ENCODE data around the gene PCNX3. TPM values are rescaled to one million over a fixed set of nuclear protein-coding genes. Genes with fewer than 3 reads are reported as not detected.

PCNX3 gene
- total and polyA plus RNA-seq, 2 of the 13 experiments (the other 11 are each of a cell fraction or from before 2014, with no cell fraction given): 16.2 to 23.0 TPM

DNA sequence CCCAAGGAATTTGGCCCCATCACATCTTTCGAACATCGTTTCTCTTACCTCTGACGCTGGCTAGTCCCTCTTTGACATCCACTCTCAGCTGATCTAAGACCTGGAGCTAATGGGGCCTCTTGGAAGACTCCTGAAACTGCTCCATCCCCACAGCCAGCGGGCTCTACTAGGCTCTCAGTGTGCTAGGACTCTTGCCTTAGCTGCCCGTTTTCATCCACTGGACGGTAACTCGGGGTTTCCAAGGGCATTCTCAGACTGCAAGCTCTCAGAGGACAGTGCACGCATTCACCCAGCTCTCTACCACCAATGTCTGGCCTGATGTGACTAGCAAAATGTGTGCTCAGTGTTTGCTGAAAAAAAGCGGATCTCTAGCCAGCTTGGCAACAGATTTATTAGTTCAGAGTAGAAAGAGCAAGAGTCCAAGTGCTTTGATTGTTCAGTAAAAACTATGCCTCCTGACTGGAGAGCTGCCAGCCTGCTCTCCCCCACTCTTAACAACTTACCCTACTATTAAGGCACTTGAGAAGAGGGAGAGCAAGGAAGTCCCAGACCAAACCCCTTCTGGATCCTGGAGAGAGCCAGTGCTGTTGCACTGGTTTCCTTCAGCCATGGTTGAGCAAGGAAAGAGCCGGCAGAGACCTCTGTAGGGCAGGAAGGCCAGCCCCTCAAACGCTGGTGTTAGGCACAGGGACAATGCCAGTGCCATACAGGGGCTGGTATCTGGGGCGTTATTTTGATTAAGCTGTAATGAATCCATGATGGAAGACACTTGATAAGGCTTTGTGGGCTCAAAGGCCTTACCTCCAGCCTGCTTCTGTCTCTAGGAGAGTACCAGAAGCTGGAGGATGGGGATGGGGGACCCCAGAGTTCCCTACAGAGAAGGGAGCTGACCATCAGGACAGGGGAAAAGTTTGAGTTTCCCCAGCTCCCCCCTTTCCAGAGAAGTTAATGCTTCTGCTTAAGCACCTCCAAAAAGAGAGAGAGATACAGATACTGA, 38.0 kb downstream of the PCNX3 start (continued):
- TF ChIP-seq AKAP8 (CRISPR knock-in tag; IDR thresholded peaks at IDR 0.05) (no peak; the same call in 1 of the 2 replicates), TGIF2 (CRISPR knock-in tag; IDR thresholded peaks at IDR 0.05) (0 out of 2 replicates have a peak, but pooled peaks have one; percentile 9), HDAC2 (CRISPR knock-in tag; IDR thresholded peaks at IDR 0.05) (peak; percentile 51; the same call in 1 of the 2 replicates), ZNF234 (CRISPR knock-in tag; conservative IDR thresholded peaks at IDR 0.05) (0 out of 2 replicates have a peak, but pooled peaks have one; percentile 13), ZNF747 (CRISPR knock-in tag; IDR thresholded peaks at IDR 0.05; ENCODE audit: borderline replicate concordance) (peak; percentile 22; the same call in 1 of the 2 replicates), JUND (CRISPR knock-in tag; IDR thresholded peaks at IDR 0.05) (no peak), ZNF296 (CRISPR knock-in tag; conservative IDR thresholded peaks at IDR 0.05) (no peak), ZNF33B (CRISPR knock-in tag; IDR thresholded peaks at IDR 0.05) (no peak), SMYD3 (CRISPR knock-in tag; IDR thresholded peaks at IDR 0.05) (no peak), KDM5A (IDR thresholded peaks at IDR 0.05; ENCODE audit: borderline replicate concordance, low read length) (peak; percentile 39; the same call in 1 of the 2 replicates), ZNF572 (CRISPR knock-in tag; IDR thresholded peaks at IDR 0.05) (no peak), SKI (IDR thresholded peaks at IDR 0.05; ENCODE audit: partially characterized antibody) (no peak), ZNF138 (CRISPR knock-in tag; IDR thresholded peaks at IDR 0.05; ENCODE audit: low read depth) (no peak), EEA1 (CRISPR knock-in tag; IDR thresholded peaks at IDR 0.05; ENCODE audit: borderline replicate concordance) (no peak), HMG20B (CRISPR knock-in tag; conservative IDR thresholded peaks at IDR 0.05) (peak; percentile 67; the same call in 1 of the 2 replicates), RELA (CRISPR knock-in tag; IDR thresholded peaks at IDR 0.05) (no peak), ZNF496 (CRISPR knock-in tag; IDR thresholded peaks at IDR 0.05; ENCODE audit: insufficient replicate concordance) (no peak), ASH2L (IDR thresholded peaks at IDR 0.05; ENCODE audit: insufficient read length, low read depth, low read length) (peak; percentile 55), ZNF562 (CRISPR knock-in tag; IDR thresholded peaks at IDR 0.05; ENCODE audit: borderline replicate concordance) (no peak), FOXC1 (CRISPR knock-in tag; IDR thresholded peaks at IDR 0.05; ENCODE audit: borderline replicate concordance) (no peak), ARNT (IDR thresholded peaks at IDR 0.05) (no peak), PCBP2 (optimal IDR thresholded peaks at IDR 0.05; ENCODE audit: low read depth, low read length, poor library complexity, severe bottlenecking) (no peak)
- TF ChIP-seq, protein P1, sequence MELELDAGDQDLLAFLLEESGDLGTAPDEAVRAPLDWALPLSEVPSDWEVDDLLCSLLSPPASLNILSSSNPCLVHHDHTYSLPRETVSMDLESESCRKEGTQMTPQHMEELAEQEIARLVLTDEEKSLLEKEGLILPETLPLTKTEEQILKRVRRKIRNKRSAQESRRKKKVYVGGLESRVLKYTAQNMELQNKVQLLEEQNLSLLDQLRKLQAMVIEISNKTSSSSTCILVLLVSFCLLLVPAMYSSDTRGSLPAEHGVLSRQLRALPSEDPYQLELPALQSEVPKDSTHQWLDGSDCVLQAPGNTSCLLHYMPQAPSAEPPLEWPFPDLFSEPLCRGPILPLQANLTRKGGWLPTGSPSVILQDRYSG (CRISPR knock-in tag; IDR thresholded peaks at IDR 0.05): no peak
- TF ChIP-seq, protein P2, sequence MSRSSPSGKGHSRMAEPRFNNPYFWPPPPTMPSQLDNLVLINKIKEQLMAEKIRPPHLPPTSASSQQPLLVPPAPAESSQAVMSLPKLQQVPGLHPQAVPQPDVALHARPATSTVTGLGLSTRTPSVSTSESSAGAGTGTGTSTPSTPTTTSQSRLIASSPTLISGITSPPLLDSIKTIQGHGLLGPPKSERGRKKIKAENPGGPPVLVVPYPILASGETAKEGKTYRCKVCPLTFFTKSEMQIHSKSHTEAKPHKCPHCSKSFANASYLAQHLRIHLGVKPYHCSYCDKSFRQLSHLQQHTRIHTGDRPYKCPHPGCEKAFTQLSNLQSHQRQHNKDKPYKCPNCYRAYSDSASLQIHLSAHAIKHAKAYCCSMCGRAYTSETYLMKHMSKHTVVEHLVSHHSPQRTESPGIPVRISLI (CRISPR knock-in tag; IDR thresholded peaks at IDR 0.05; ENCODE audit: borderline replicate concordance): peak; percentile 83; the same call in 1 of the 2 replicates
- TF ChIP-seq, protein P3, sequence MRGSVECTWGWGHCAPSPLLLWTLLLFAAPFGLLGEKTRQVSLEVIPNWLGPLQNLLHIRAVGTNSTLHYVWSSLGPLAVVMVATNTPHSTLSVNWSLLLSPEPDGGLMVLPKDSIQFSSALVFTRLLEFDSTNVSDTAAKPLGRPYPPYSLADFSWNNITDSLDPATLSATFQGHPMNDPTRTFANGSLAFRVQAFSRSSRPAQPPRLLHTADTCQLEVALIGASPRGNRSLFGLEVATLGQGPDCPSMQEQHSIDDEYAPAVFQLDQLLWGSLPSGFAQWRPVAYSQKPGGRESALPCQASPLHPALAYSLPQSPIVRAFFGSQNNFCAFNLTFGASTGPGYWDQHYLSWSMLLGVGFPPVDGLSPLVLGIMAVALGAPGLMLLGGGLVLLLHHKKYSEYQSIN (CRISPR knock-in tag; IDR thresholded peaks at IDR 0.05; ENCODE audit: borderline replicate concordance): no peak
